Stomach (tissue), 9 donors: Measurements from ENCODE around the gene MTHFD1. TPM values are rescaled to one million over a fixed set of nuclear protein-coding genes. Genes with fewer than 3 reads are reported as not detected.

Source experiments
- DNase-seq, 2 donors: peaks; one replicate each; pipeline versions ENCODE4 v3.0.0 to v3.0.0-alpha.2; 2013 to 2019
- H3K27ac ChIP-seq, 5 donors: fragments of 200-600 bp in 4 of 5; sonication (generic) in 4 of 5; one replicate each; pipeline ENCODE4 v1.5.1; 2013 to 2019; ENCODE audit warnings: mild to moderate bottlenecking in 1 of 5, moderate library complexity in 1 of 5
- H3K27me3 ChIP-seq, 3 donors: fragments of 200-600 bp; sonication (generic); one replicate each; pipeline ENCODE4 v1.5.1; 2017 to 2019; ENCODE audit warnings: mixed run types in 1 of 3
- H3K36me3 ChIP-seq, 4 donors: fragments of 200-600 bp; sonication (generic); 1 replicate in 3 of 4; 2 replicates in 1 of 4; pipeline ENCODE4 v1.5.1; 2016 to 2019
- H3K4me1 ChIP-seq, 4 donors: fragments of 200-600 bp; sonication (generic); one replicate each; pipeline ENCODE4 v1.5.1; 2016 to 2019
- H3K4me3 ChIP-seq, 4 donors: fragments of 200-600 bp; sonication (generic) in 3 of 4; one replicate each; pipeline ENCODE4 v1.5.1; 2016 to 2019; ENCODE audit warnings: mild to moderate bottlenecking in 1 of 4
- H3K9me3 ChIP-seq, 4 donors: fragments of 200-600 bp; sonication (generic); one replicate each; pipeline ENCODE4 v1.5.1; 2016 to 2019
- CTCF ChIP-seq, 7 experiments: fragments of 450-650 bp in 4 of 7; fragments of 200-600 bp in 3 of 7; sonication (generic) in 3 of 7; IDR thresholded peaks; one replicate each; pipeline ENCODE4 v1.5.1; 2016 to 2019; ENCODE audit warnings: antibody characterized with exemption in 7 of 7, control low read depth in 2 of 7, mild to moderate bottlenecking in 1 of 7
- EP300 ChIP-seq: sonication (generic); formaldehyde crosslinking; IDR thresholded peaks from one replicate; pipeline ENCODE4 v1.6.1; 2017; ENCODE audit warnings: antibody characterized with exemption
- POLR2A ChIP-seq, 4 donors: fragments of 450-650 bp; IDR thresholded peaks; one replicate each; pipeline ENCODE4 v1.6.1; 2016; ENCODE audit warnings: antibody characterized with exemption in 4 of 4, control low read depth in 2 of 4, mild to moderate bottlenecking in 1 of 4, moderate library complexity in 1 of 4
- POLR2AphosphoS5 ChIP-seq, 3 donors: sonication (generic); formaldehyde crosslinking; IDR thresholded peaks; one replicate each; pipeline ENCODE4 v1.6.1; 2016; ENCODE audit warnings: antibody characterized with exemption in 3 of 3
- WGBS, 5 donors: extraction: QIAGEN DNeasy Blood & Tissue Kit in 3 of 5; methylation state at CpG; one replicate each; pipeline versions ENCODE4 v1.1.5 to v1.1.7; 2013 to 2018; 5-methylcytosine and 5-hydroxymethylcytosine counted together
- intact Hi-C: fragments of 100-400 bp; cut with DNase I; formaldehyde crosslinking; loops from one replicate; pipeline ENCODE4 v1.15.1; 2023; ENCODE audit warnings: low total_unique reads
- polyA plus RNA-seq, 3 donors: library from polyadenylated mRNA; stranded (reverse); fragments of 200-250 nt; gene quantifications; one replicate each; pipeline ENCODE4 v1.2.3, GENCODE V29; 2013
- total RNA-seq, 5 donors: library from RNA; depleted of rRNA; stranded (reverse); fragments of >200 nt; gene quantifications; one replicate each; pipeline versions ENCODE4 v1.1.0 to v1.2.3, GENCODE V29; 2014 to 2016
- donor health status: healthy with polysubstance abuse.
- donor health status: Bipolar disorder and iron deficiency.
- donor health status: healthy.

Gene MTHFD1
- total and polyA plus RNA-seq, 8 donors: 8.4 to 42.0 (median 24.6) TPM

- no peak overlapping the region for H3K4me3 ChIP-seq
- no peak overlapping the region for H3K27ac ChIP-seq
- H3K9me3 ChIP-seq: no peaks in the 10 kb centered on the region
- WGBS, 5 donors: 85 to 93% (median 91%) methylated on average over 2 of the region's 2 CpGs
- no peaks in the 10 kb centered on the region for H3K4me1 ChIP-seq
- no peaks in the 10 kb centered on the region for H3K27me3 ChIP-seq
- peaks cover 4 to 62% (median 54%) of the 10 kb centered on the region in 4 donors for H3K36me3 ChIP-seq
- intact Hi-C loops: no loop called here
- no peak for DNase-seq
- no peak for TF ChIP-seq EP300
Observed at GRCh38 chr14:64491637-64492036, 103.5 kb downstream of the MTHFD1 start.

- no peak for DNase-seq
- Histone ChIP-seq H3K36me3 (peaks cover 0 to 43% (median 39%) of the 10 kb centered on the region in 4 donors), H3K4me1 (peaks cover 0 to 10% (median 0%) of the 10 kb centered on the region in 4 donors)
Observed at GRCh38 chr14:64493455-64493854, 105.3 kb downstream of the MTHFD1 start.

GRCh38 chr14:64495252-64495651 lies 107.1 kb downstream of the MTHFD1 start:
- TF ChIP-seq EP300: no peak
- TF ChIP-seq POLR2A (IDR thresholded peaks at IDR 0.05): no peak
- TF ChIP-seq CTCF (IDR thresholded peaks at IDR 0.05): no peak
- TF ChIP-seq POLR2AphosphoS5 (IDR thresholded peaks at IDR 0.05): no peak
- no peak overlapping the region for H3K27ac ChIP-seq
- peaks cover 0 to 20% (median 4%) of the 10 kb centered on the region in 4 donors for H3K4me1 ChIP-seq
- H3K27me3 ChIP-seq: no peaks in the 10 kb centered on the region
- H3K36me3 ChIP-seq: peaks cover 0 to 29% (median 23%) of the 10 kb centered on the region in 4 donors
- no peaks in the 10 kb centered on the region for H3K9me3 ChIP-seq
- no peak overlapping the region for H3K4me3 ChIP-seq
- intact Hi-C loops: no loop called here
- DNase-seq: no peak

More at GRCh38 chr14:64493455-64493854, 105.3 kb downstream of the MTHFD1 start:
- intact Hi-C loops: no loop called here
- Histone ChIP-seq H3K4me3 (no peak overlapping the region), H3K27me3 (no peaks in the 10 kb centered on the region), H3K9me3 (no peaks in the 10 kb centered on the region), H3K27ac (no peak overlapping the region)
- WGBS, 5 donors: 88 to 92% (median 90%) methylated on average over 3 of the region's 3 CpGs
- TF ChIP-seq CTCF (IDR thresholded peaks at IDR 0.05): no peak

- Histone ChIP-seq H3K27me3 (no peaks in the 10 kb centered on the region), H3K9me3 (no peaks in the 10 kb centered on the region), H3K27ac (no peak overlapping the region), H3K4me1 (peaks cover 12 to 35% (median 18%) of the 10 kb centered on the region in 4 donors), H3K36me3 (peaks cover 0 to 27% (median 18%) of the 10 kb centered on the region in 4 donors), H3K4me3 (no peak overlapping the region)
- no peak for TF ChIP-seq POLR2A (IDR thresholded peaks at IDR 0.05)
- no peak for TF ChIP-seq POLR2AphosphoS5 (IDR thresholded peaks at IDR 0.05)
- no peak for TF ChIP-seq CTCF (IDR thresholded peaks at IDR 0.05)
- no peak for TF ChIP-seq EP300
- intact Hi-C loops: no loop called here
- no peak for DNase-seq
Observed at GRCh38 chr14:64496764-64497163, 108.6 kb downstream of the MTHFD1 start.

GRCh38 chr14:64500088-64500487 lies 111.9 kb downstream of the MTHFD1 start:
- TF ChIP-seq EP300: no peak
- no peak for TF ChIP-seq POLR2AphosphoS5 (IDR thresholded peaks at IDR 0.05)
- TF ChIP-seq CTCF (IDR thresholded peaks at IDR 0.05): no peak
- TF ChIP-seq POLR2A (IDR thresholded peaks at IDR 0.05): no peak
- H3K4me3 ChIP-seq: no peak overlapping the region
- no peaks in the 10 kb centered on the region for H3K27me3 ChIP-seq
- peaks cover 24 to 49% (median 33%) of the 10 kb centered on the region in 4 donors for H3K4me1 ChIP-seq
- no peak for DNase-seq
- peak overlapping the region in 1 of 5 donors; percentile 100 for H3K27ac ChIP-seq
- H3K9me3 ChIP-seq: no peaks in the 10 kb centered on the region
- WGBS, 5 donors: 95 to 100% (median 97%) methylated on average over 1 of the region's 1 CpG
- intact Hi-C loops: no loop called here
- peaks cover 0 to 20% (median 9%) of the 10 kb centered on the region in 4 donors for H3K36me3 ChIP-seq
